Measurements from ENCODE around the gene GNG13.

GNG13 gene

GRCh38 chr16:787978-788398 lies 12.5 kb downstream of the GNG13 start, which contains the start of gene RPUSD1:
Gene RPUSD1, minus strand, starts transcription at chr16:788381. Its CDS starts 644 bp downstream, at chr16:787737.
- no peak for TF ChIP-seq CTCF (conservative IDR thresholded peaks at IDR 0.05; ENCODE audit: low read depth, low read length)
- DNase-seq (ENCODE audit: low read depth) = no peak
- H3K4me3 ChIP-seq (ENCODE audit: low read depth, low read length) = peak within 1 kb of the TSS; percentile 86

GRCh38 chr16:787321-787966 lies 13.1 kb downstream of the GNG13 start:
- H3K4me3 ChIP-seq (ENCODE audit: low read depth, low read length) = peak overlapping the region; percentile 86
- TF ChIP-seq CTCF (conservative IDR thresholded peaks at IDR 0.05; ENCODE audit: low read depth, low read length) = no peak
- no peak for DNase-seq (ENCODE audit: low read depth)

- no peak overlapping the region for H3K4me3 ChIP-seq (ENCODE audit: low read depth, low read length)
- peak; percentile 73 for TF ChIP-seq CTCF (conservative IDR thresholded peaks at IDR 0.05; ENCODE audit: low read depth, low read length)
- peak; percentile 57 for DNase-seq (ENCODE audit: low read depth)
Measured at GRCh38 chr16:785563-786535, 14.7 kb downstream of the GNG13 start.

GRCh38 chr16:784431-784830 lies 16.1 kb downstream of the GNG13 start:
- no peak for TF ChIP-seq CTCF (conservative IDR thresholded peaks at IDR 0.05; ENCODE audit: low read depth, low read length)
- H3K4me3 ChIP-seq (ENCODE audit: low read depth, low read length) = no peak overlapping the region
- no peak for DNase-seq (ENCODE audit: low read depth)

- no peak overlapping the region for H3K4me3 ChIP-seq (ENCODE audit: low read depth, low read length)
- no peak for DNase-seq (ENCODE audit: low read depth)
- no peak for TF ChIP-seq CTCF (conservative IDR thresholded peaks at IDR 0.05; ENCODE audit: low read depth, low read length)
Measured at GRCh38 chr16:783404-784161, 17.0 kb downstream of the GNG13 start.

- H3K4me3 ChIP-seq (ENCODE audit: low read depth, low read length) = no peak overlapping the region
- TF ChIP-seq CTCF (conservative IDR thresholded peaks at IDR 0.05; ENCODE audit: low read depth, low read length) = no peak
Measured at GRCh38 chr16:782766-783403, 17.6 kb downstream of the GNG13 start.

More at GRCh38 chr16:782766-783403, 17.6 kb downstream of the GNG13 start:
- DNase-seq (ENCODE audit: low read depth) = no peak

Measured in choroid plexus epithelial cell (primary cell).